Trophoblast cell (in vitro differentiated cells and primary cell): ENCODE data around the gene VWA8.

Experiments
- DNase-seq, 2 donors: peaks; one replicate each; pipeline ENCODE4 v3.0.0-alpha.2; 2016
- H2AFZ ChIP-seq: 2 replicates; pipeline ENCODE4 v1.6.1; 2013; ENCODE audit warnings: low read length, moderate library complexity, mild to moderate bottlenecking; ENCODE audit not compliant: insufficient read depth, poor library complexity
- H2AK5ac ChIP-seq: 2 replicates; pipeline ENCODE4 v1.6.1; 2013; ENCODE audit warnings: mild to moderate bottlenecking, low read length
- H2BK120ac ChIP-seq: 2 replicates; pipeline ENCODE4 v1.6.1; 2013; ENCODE audit warnings: low read length, mild to moderate bottlenecking, moderate library complexity; ENCODE audit not compliant: insufficient read depth, poor library complexity
- H2BK12ac ChIP-seq: 2 replicates; pipeline ENCODE4 v1.6.1; 2013; ENCODE audit warnings: mild to moderate bottlenecking, low read length, moderate library complexity
- H2BK5ac ChIP-seq: 2 replicates; pipeline ENCODE4 v1.6.1; 2013; ENCODE audit warnings: low read length, low read depth, moderate library complexity, mild to moderate bottlenecking; ENCODE audit not compliant: poor library complexity
- H3K14ac ChIP-seq: 2 replicates; pipeline ENCODE4 v1.6.1; 2013; ENCODE audit warnings: mild to moderate bottlenecking, low read length
- H3K18ac ChIP-seq: 2 replicates; pipeline ENCODE4 v1.6.1; 2013; ENCODE audit warnings: mild to moderate bottlenecking, low read length
- H3K23ac ChIP-seq: 2 replicates; pipeline ENCODE4 v1.6.1; 2013; ENCODE audit warnings: low read length
- H3K27ac ChIP-seq: 2 replicates; pipeline ENCODE4 v1.5.1; 2013; ENCODE audit warnings: low read depth, mild to moderate bottlenecking, inconsistent platforms, low read length, moderate library complexity
- H3K27me3 ChIP-seq: 2 replicates; pipeline ENCODE4 v1.6.1; 2013; ENCODE audit warnings: inconsistent platforms, mild to moderate bottlenecking, low read length, moderate library complexity; ENCODE audit not compliant: insufficient read depth
- H3K36me3 ChIP-seq, 2 experiments: 1 replicate in 1 of 2; 2 replicates in 1 of 2; pipeline ENCODE4 v1.6.1; 2013; ENCODE audit warnings: low read length in 2 of 2, mild to moderate bottlenecking in 2 of 2, moderate library complexity in 1 of 2; ENCODE audit not compliant: insufficient read depth in 2 of 2, control insufficient read depth in 1 of 2
- H3K4ac ChIP-seq: 2 replicates; pipeline ENCODE4 v1.6.1; 2013; ENCODE audit warnings: low read depth, mild to moderate bottlenecking, low read length, moderate library complexity
- H3K4me1 ChIP-seq, 2 experiments: 1 replicate in 1 of 2; 2 replicates in 1 of 2; pipeline ENCODE4 v1.6.1; 2013; ENCODE audit warnings: low read length in 2 of 2, mild to moderate bottlenecking in 2 of 2, moderate library complexity in 1 of 2; ENCODE audit not compliant: insufficient read depth in 2 of 2, control insufficient read depth in 1 of 2
- H3K4me2 ChIP-seq: 2 replicates; pipeline ENCODE4 v1.6.1; 2013; ENCODE audit warnings: inconsistent platforms, mild to moderate bottlenecking, low read length, moderate library complexity
- H3K4me3 ChIP-seq: 2 replicates; pipeline ENCODE4 v1.5.1; 2013; ENCODE audit warnings: mild to moderate bottlenecking, low read depth, low read length, inconsistent platforms
- H3K79me1 ChIP-seq: one replicate; pipeline ENCODE4 v1.6.1; 2013; ENCODE audit warnings: low read length
- H3K79me2 ChIP-seq: 2 replicates; pipeline ENCODE4 v1.6.1; 2013; ENCODE audit warnings: low read length, mild to moderate bottlenecking; ENCODE audit not compliant: control insufficient read depth, insufficient read depth, poor library complexity
- H3K9ac ChIP-seq: 2 replicates; pipeline ENCODE4 v1.6.1; 2013; ENCODE audit warnings: mild to moderate bottlenecking, low read length
- H3K9me3 ChIP-seq: 2 replicates; pipeline ENCODE4 v1.6.1; 2013; ENCODE audit warnings: low read depth, mild to moderate bottlenecking, control low read depth, inconsistent platforms, low read length; ENCODE audit not compliant: insufficient read depth
- H4K12ac ChIP-seq: 2 replicates; pipeline ENCODE4 v1.6.1; 2013; ENCODE audit warnings: low read depth, mild to moderate bottlenecking, low read length, moderate library complexity
- H4K8ac ChIP-seq: 2 replicates; pipeline ENCODE4 v1.6.1; 2013; ENCODE audit warnings: low read depth, mild to moderate bottlenecking, low read length, moderate library complexity
- H4K91ac ChIP-seq: one replicate; pipeline ENCODE4 v1.6.1; 2013; ENCODE audit warnings: low read depth, mild to moderate bottlenecking, low read length, moderate library complexity
- WGBS: extraction: QIAGEN DNeasy Blood & Tissue Kit; methylation state at CpG from one replicate; pipeline ENCODE4 v1.1.7; 2013; ENCODE audit warnings: missing lambda C conversion rate; ENCODE audit not compliant: insufficient read length, insufficient coverage; ENCODE audit errors: extremely low coverage; 5-methylcytosine and 5-hydroxymethylcytosine counted together

VWA8 gene

GRCh38 chr13:41693434-41693833 lies 267.5 kb downstream of the VWA8 start:
- no peak for DNase-seq
- no CpG with 5 or more reads among the region's 1 CpG for WGBS

GRCh38 chr13:41691274-41691673 lies 269.6 kb downstream of the VWA8 start:
- H3K23ac ChIP-seq, result no peak overlapping the region
- no peak overlapping the region for H2AFZ ChIP-seq
- H2BK5ac ChIP-seq, result no peak overlapping the region
- H3K27me3 ChIP-seq, result no peaks in the 10 kb centered on the region
- no peak for DNase-seq
- no peak overlapping the region for H3K4ac ChIP-seq
- H3K79me1 ChIP-seq, result no peaks in the 10 kb centered on the region
- no peak overlapping the region for H3K27ac ChIP-seq
- H2BK12ac ChIP-seq, result no peak overlapping the region
- H2BK120ac ChIP-seq, result no peak overlapping the region
- no peak overlapping the region for H4K91ac ChIP-seq
- H3K18ac ChIP-seq, result no peak overlapping the region
- no peak overlapping the region for H3K4me2 ChIP-seq
- H3K9me3 ChIP-seq, result no peaks in the 10 kb centered on the region
- WGBS, result no CpG with 5 or more reads among the region's 1 CpG
- H4K12ac ChIP-seq, result no peak overlapping the region
- H2AK5ac ChIP-seq, result no peak overlapping the region
- H3K14ac ChIP-seq, result no peak overlapping the region
- no peaks in the 10 kb centered on the region for H3K4me1 ChIP-seq
- H3K4me3 ChIP-seq, result no peak overlapping the region
- no peak overlapping the region for H4K8ac ChIP-seq
- no peaks in the 10 kb centered on the region for H3K79me2 ChIP-seq
- H3K9ac ChIP-seq, result no peak overlapping the region
- no peaks in the 10 kb centered on the region for H3K36me3 ChIP-seq

More at GRCh38 chr13:41693434-41693833, 267.5 kb downstream of the VWA8 start:
- peaks cover 2% of the 10 kb centered on the region for H3K9me3 ChIP-seq
- no peak overlapping the region for H3K23ac ChIP-seq
- no peak overlapping the region for H4K8ac ChIP-seq
- H2AFZ ChIP-seq, result no peak overlapping the region
- H3K79me1 ChIP-seq, result no peaks in the 10 kb centered on the region
- H2BK12ac ChIP-seq, result no peak overlapping the region
- no peak overlapping the region for H3K4me3 ChIP-seq
- H3K4ac ChIP-seq, result no peak overlapping the region
- H4K91ac ChIP-seq, result no peak overlapping the region
- no peak overlapping the region for H3K4me2 ChIP-seq
- H2BK5ac ChIP-seq, result no peak overlapping the region
- no peaks in the 10 kb centered on the region for H3K4me1 ChIP-seq
- no peak overlapping the region for H3K18ac ChIP-seq
- no peak overlapping the region for H2BK120ac ChIP-seq
- no peaks in the 10 kb centered on the region for H3K27me3 ChIP-seq
- H3K79me2 ChIP-seq, result no peaks in the 10 kb centered on the region
- H3K27ac ChIP-seq, result no peak overlapping the region
- H2AK5ac ChIP-seq, result no peak overlapping the region
- H3K9ac ChIP-seq, result no peak overlapping the region
- no peaks in the 10 kb centered on the region for H3K36me3 ChIP-seq
- H3K14ac ChIP-seq, result no peak overlapping the region
- no peak overlapping the region for H4K12ac ChIP-seq

- Histone ChIP-seq H4K12ac (no peak overlapping the region), H2BK12ac (no peak overlapping the region), H3K23ac (no peak overlapping the region), H3K79me1 (no peaks in the 10 kb centered on the region), H2AFZ (no peak overlapping the region), H3K36me3 (no peaks in the 10 kb centered on the region), H3K79me2 (no peaks in the 10 kb centered on the region), H3K18ac (no peak overlapping the region), H2BK120ac (no peak overlapping the region), H2BK5ac (no peak overlapping the region), H3K4me1 (no peaks in the 10 kb centered on the region), H2AK5ac (no peak overlapping the region), H3K9me3 (no peaks in the 10 kb centered on the region), H3K27ac (no peak overlapping the region), H3K4me2 (no peak overlapping the region), H3K14ac (no peak overlapping the region), H4K91ac (no peak overlapping the region), H3K9ac (no peak overlapping the region), H3K4me3 (no peak overlapping the region), H3K4ac (no peak overlapping the region), H3K27me3 (no peaks in the 10 kb centered on the region), H4K8ac (no peak overlapping the region)
- no CpG with 5 or more reads among the region's 3 CpGs for WGBS
- DNase-seq, result peak in 1 of 2 donors; percentile 76
Measured at GRCh38 chr13:41682766-41683165, 278.1 kb downstream of the VWA8 start.

- H3K9me3 ChIP-seq, result no peaks in the 10 kb centered on the region
- H3K79me1 ChIP-seq, result no peaks in the 10 kb centered on the region
- no peak overlapping the region for H3K4me2 ChIP-seq
- no peak overlapping the region for H3K14ac ChIP-seq
- H2BK120ac ChIP-seq, result no peak overlapping the region
- no peak overlapping the region for H3K4ac ChIP-seq
- no peak overlapping the region for H4K91ac ChIP-seq
- H2AK5ac ChIP-seq, result no peak overlapping the region
- no peak overlapping the region for H2BK5ac ChIP-seq
- no peak overlapping the region for H3K27ac ChIP-seq
- H3K9ac ChIP-seq, result no peak overlapping the region
- H3K4me1 ChIP-seq, result no peaks in the 10 kb centered on the region
- H4K12ac ChIP-seq, result no peak overlapping the region
- no CpG with 5 or more reads among the region's 2 CpGs for WGBS
- no peak overlapping the region for H2AFZ ChIP-seq
- no peak overlapping the region for H3K4me3 ChIP-seq
- no peak overlapping the region for H2BK12ac ChIP-seq
- DNase-seq, result no peak
- H3K27me3 ChIP-seq, result no peaks in the 10 kb centered on the region
- H3K36me3 ChIP-seq, result no peaks in the 10 kb centered on the region
- no peak overlapping the region for H3K23ac ChIP-seq
- H3K18ac ChIP-seq, result no peak overlapping the region
- no peak overlapping the region for H4K8ac ChIP-seq
- no peaks in the 10 kb centered on the region for H3K79me2 ChIP-seq
Measured at GRCh38 chr13:41682001-41682400, 278.9 kb downstream of the VWA8 start.
